ENCODE measurements around the gene GNAI1.

GRCh38 chr7:80216996-80217842 is 82.6 kb downstream of the GNAI1 start:
- TF ChIP-seq CTCF (IDR thresholded peaks at IDR 0.05) (no peak), POLR2A (IDR thresholded peaks at IDR 0.05) (no peak)

Measured in uterus (tissue), 2 donors.